ENCODE results near the gene RGL3.

RGL3 gene

GRCh38 chr19:11367528-11367927 is 51.6 kb downstream of the RGL3 start:
- H3K36me3 Mint-ChIP-seq (ENCODE audit: low read depth), result no peaks in the 10 kb centered on the region
- H3K27ac Mint-ChIP-seq, result no peak overlapping the region
- H3K4me3 Mint-ChIP-seq, result no peak overlapping the region
- no peak for DNase-seq
- H3K9me3 Mint-ChIP-seq, result no peaks in the 10 kb centered on the region
- no peak for TF ChIP-seq CTCF (IDR thresholded peaks at IDR 0.05)
- H3K4me1 Mint-ChIP-seq, result no peaks in the 10 kb centered on the region
- peaks cover 5% of the 10 kb centered on the region for H3K27me3 Mint-ChIP-seq (ENCODE audit: low read depth, poor library complexity)

- no peak overlapping the region for H3K4me3 Mint-ChIP-seq
- no peak for TF ChIP-seq CTCF (IDR thresholded peaks at IDR 0.05)
- H3K27ac Mint-ChIP-seq, result no peak overlapping the region
- H3K27me3 Mint-ChIP-seq (ENCODE audit: low read depth, poor library complexity), result peaks cover 16% of the 10 kb centered on the region
- no peak for DNase-seq
- H3K36me3 Mint-ChIP-seq (ENCODE audit: low read depth), result no peaks in the 10 kb centered on the region
- peaks cover 13% of the 10 kb centered on the region for H3K4me1 Mint-ChIP-seq
- H3K9me3 Mint-ChIP-seq, result no peaks in the 10 kb centered on the region
These were observed 53.5 kb downstream of the RGL3 start for GRCh38 chr19:11365557-11366117.

- no peaks in the 10 kb centered on the region for H3K36me3 Mint-ChIP-seq (ENCODE audit: low read depth)
- H3K4me1 Mint-ChIP-seq, result peaks cover 16% of the 10 kb centered on the region
- no peaks in the 10 kb centered on the region for H3K9me3 Mint-ChIP-seq
- TF ChIP-seq CTCF (IDR thresholded peaks at IDR 0.05), result no peak
- H3K27me3 Mint-ChIP-seq (ENCODE audit: low read depth, poor library complexity), result peaks cover 22% of the 10 kb centered on the region
- DNase-seq, result no peak
- no peak overlapping the region for H3K4me3 Mint-ChIP-seq
- H3K27ac Mint-ChIP-seq, result no peak overlapping the region
These were observed 54.2 kb downstream of the RGL3 start for GRCh38 chr19:11364935-11365334.

- H3K27me3 Mint-ChIP-seq (ENCODE audit: low read depth, poor library complexity), result peaks cover 25% of the 10 kb centered on the region
- H3K4me1 Mint-ChIP-seq, result peaks cover 16% of the 10 kb centered on the region
- no peak overlapping the region for H3K4me3 Mint-ChIP-seq
- H3K9me3 Mint-ChIP-seq, result no peaks in the 10 kb centered on the region
- H3K27ac Mint-ChIP-seq, result no peak overlapping the region
- no peak for DNase-seq
- H3K36me3 Mint-ChIP-seq (ENCODE audit: low read depth), result no peaks in the 10 kb centered on the region
- TF ChIP-seq CTCF (IDR thresholded peaks at IDR 0.05), result no peak
These were observed 54.7 kb downstream of the RGL3 start for GRCh38 chr19:11364296-11364904.

DNA sequence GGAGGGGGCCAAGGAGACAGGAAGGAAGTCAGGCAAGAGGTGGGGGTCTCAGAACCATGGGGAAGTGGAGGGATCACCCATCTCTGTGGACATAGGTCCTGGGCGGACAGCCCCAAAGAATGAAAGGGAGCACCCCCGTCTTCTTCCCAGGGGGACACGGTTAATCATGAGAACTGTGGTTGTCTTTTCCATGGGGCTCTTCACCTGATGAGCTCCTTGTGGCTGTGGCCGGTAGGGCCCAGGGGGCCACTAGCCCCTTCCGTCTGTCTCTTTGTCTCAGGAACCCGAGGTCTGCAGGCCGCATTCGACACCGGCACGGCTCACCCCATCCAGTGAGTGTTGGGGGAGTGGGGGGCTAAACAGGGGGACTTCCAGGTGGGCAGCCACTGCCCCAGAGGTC is 55.2 kb downstream of the RGL3 start:
- Mint-ChIP-seq H3K36me3 (ENCODE audit: low read depth) (no peaks in the 10 kb centered on the region), H3K4me3 (no peak overlapping the region), H3K27me3 (ENCODE audit: low read depth, poor library complexity) (peaks cover 30% of the 10 kb centered on the region), H3K4me1 (peaks cover 16% of the 10 kb centered on the region), H3K9me3 (no peaks in the 10 kb centered on the region), H3K27ac (no peak overlapping the region)
- no peak for TF ChIP-seq CTCF (IDR thresholded peaks at IDR 0.05)
- DNase-seq, result no peak
